Parathyroid adenoma (tissue), 2 donors: ENCODE results near the gene TYROBP.
"Not testable (repeated sequence)": the region's sequence is repeated elsewhere in the genome, so short reads cannot be mapped to it uniquely, and the experiment has no call there.

Experiments
- H2AFZ ChIP-seq: fragments of 300-600 bp; sonication (generic); one replicate; pipeline ENCODE4 v1.7.0; 2017; ENCODE audit warnings: antibody characterized with exemption, mild to moderate bottlenecking
- H3K27ac ChIP-seq: fragments of 300-600 bp; sonication (generic); one replicate; pipeline ENCODE4 v1.7.0; 2017
- H3K27me3 ChIP-seq: fragments of 300-600 bp; sonication (generic); one replicate; pipeline ENCODE4 v1.7.0; 2017; ENCODE audit warnings: low read length; ENCODE audit not compliant: control insufficient read depth, insufficient read depth
- H3K36me3 ChIP-seq: fragments of 300-600 bp; sonication (generic); one replicate; pipeline ENCODE4 v1.7.0; 2017; ENCODE audit warnings: low read length; ENCODE audit not compliant: control insufficient read depth, insufficient read depth
- H3K4me1 ChIP-seq: fragments of 300-600 bp; sonication (generic); one replicate; pipeline ENCODE4 v1.7.0; 2017; ENCODE audit warnings: control low read depth
- H3K4me2 ChIP-seq: fragments of 300-600 bp; sonication (generic); one replicate; pipeline ENCODE4 v1.7.0; 2017; ENCODE audit warnings: low read length
- H3K4me3 ChIP-seq: fragments of 300-600 bp; sonication (generic); one replicate; pipeline ENCODE4 v1.7.0; 2017; ENCODE audit warnings: low read depth, low read length
- H3K79me2 ChIP-seq: fragments of 300-600 bp; sonication (generic); one replicate; pipeline ENCODE4 v1.7.0; 2017; ENCODE audit warnings: control low read depth
- H3K9ac ChIP-seq: fragments of 300-600 bp; sonication (generic); one replicate; pipeline ENCODE4 v1.7.0; 2017; ENCODE audit warnings: mild to moderate bottlenecking
- H3K9me3 ChIP-seq: fragments of 300-600 bp; sonication (generic); one replicate; pipeline ENCODE4 v1.7.0; 2017; ENCODE audit warnings: low read length; ENCODE audit not compliant: control insufficient read depth
- CTCF ChIP-seq: fragments of 300-600 bp; sonication (generic); IDR thresholded peaks from one replicate; pipeline ENCODE4 v1.7.0; 2017; ENCODE audit warnings: antibody characterized with exemption, mild to moderate bottlenecking
- donor health status: primary hyperparathyroidism.

The TYROBP gene

GRCh38 chr19:35874392-35874930 lies 33.6 kb downstream of the TYROBP start:
- no peak for TF ChIP-seq CTCF

GRCh38 chr19:35872180-35872579 lies 35.9 kb downstream of the TYROBP start:
- no peak overlapping the region for H3K9ac ChIP-seq
- no peaks in the 10 kb centered on the region for H3K27me3 ChIP-seq
- H3K4me3 ChIP-seq = no peak overlapping the region
- H3K27ac ChIP-seq = no peak overlapping the region
- H3K36me3 ChIP-seq = no peaks in the 10 kb centered on the region
- no peak overlapping the region for H2AFZ ChIP-seq
- no peak for TF ChIP-seq CTCF
- no peaks in the 10 kb centered on the region for H3K9me3 ChIP-seq
- H3K4me2 ChIP-seq = no peak overlapping the region
- peaks cover 4% of the 10 kb centered on the region for H3K79me2 ChIP-seq
- peaks cover 11% of the 10 kb centered on the region for H3K4me1 ChIP-seq

More at GRCh38 chr19:35874392-35874930, 33.6 kb downstream of the TYROBP start:
- Histone ChIP-seq H3K36me3 (no peaks in the 10 kb centered on the region), H3K27me3 (no peaks in the 10 kb centered on the region), H3K4me2 (no peak overlapping the region), H3K27ac (no peak overlapping the region), H3K4me3 (no peak overlapping the region), H2AFZ (no peak overlapping the region), H3K4me1 (peaks cover 6% of the 10 kb centered on the region), H3K79me2 (peaks cover 4% of the 10 kb centered on the region), H3K9me3 (no peaks in the 10 kb centered on the region), H3K9ac (no peak overlapping the region)

- no peak overlapping the region for H2AFZ ChIP-seq
- H3K9ac ChIP-seq = no peak overlapping the region
- no peak overlapping the region for H3K27ac ChIP-seq
- H3K4me1 ChIP-seq = peaks cover 11% of the 10 kb centered on the region
- no peaks in the 10 kb centered on the region for H3K36me3 ChIP-seq
- no peak overlapping the region for H3K4me2 ChIP-seq
- TF ChIP-seq CTCF = no peak
- H3K4me3 ChIP-seq = no peak overlapping the region
- peaks cover 4% of the 10 kb centered on the region for H3K79me2 ChIP-seq
- no peaks in the 10 kb centered on the region for H3K9me3 ChIP-seq
- H3K27me3 ChIP-seq = no peaks in the 10 kb centered on the region
These were observed 36.5 kb downstream of the TYROBP start for GRCh38 chr19:35871611-35872010.

- Histone ChIP-seq H3K9me3 (no peaks in the 10 kb centered on the region), H3K9ac (no peak overlapping the region), H3K27ac (no peak overlapping the region), H2AFZ (no peak overlapping the region), H3K36me3 (no peaks in the 10 kb centered on the region), H3K4me2 (no peak overlapping the region), H3K4me1 (peaks cover 11% of the 10 kb centered on the region), H3K4me3 (no peak overlapping the region), H3K27me3 (no peaks in the 10 kb centered on the region), H3K79me2 (peaks cover 4% of the 10 kb centered on the region)
- no peak for TF ChIP-seq CTCF
These were observed 37.3 kb downstream of the TYROBP start for GRCh38 chr19:35870798-35871197.

GRCh38 chr19:35870124-35870736 lies 37.9 kb downstream of the TYROBP start:
- H3K9me3 ChIP-seq, H3K27me3 ChIP-seq, H3K27ac ChIP-seq, H3K9ac ChIP-seq, H3K79me2 ChIP-seq, H3K36me3 ChIP-seq, H2AFZ ChIP-seq: not testable (repeated sequence)
- Histone ChIP-seq H3K4me3 (peak overlapping the region; percentile 41), H3K4me1 (peaks cover 11% of the 10 kb centered on the region), H3K4me2 (peak overlapping the region; percentile 79)
